ENCODE measurements around the gene C18orf32.
"Not testable (repeated sequence)": the region's sequence is repeated elsewhere in the genome, so short reads cannot be mapped to it uniquely, and the experiment has no call there.

C18orf32 gene

DNA sequence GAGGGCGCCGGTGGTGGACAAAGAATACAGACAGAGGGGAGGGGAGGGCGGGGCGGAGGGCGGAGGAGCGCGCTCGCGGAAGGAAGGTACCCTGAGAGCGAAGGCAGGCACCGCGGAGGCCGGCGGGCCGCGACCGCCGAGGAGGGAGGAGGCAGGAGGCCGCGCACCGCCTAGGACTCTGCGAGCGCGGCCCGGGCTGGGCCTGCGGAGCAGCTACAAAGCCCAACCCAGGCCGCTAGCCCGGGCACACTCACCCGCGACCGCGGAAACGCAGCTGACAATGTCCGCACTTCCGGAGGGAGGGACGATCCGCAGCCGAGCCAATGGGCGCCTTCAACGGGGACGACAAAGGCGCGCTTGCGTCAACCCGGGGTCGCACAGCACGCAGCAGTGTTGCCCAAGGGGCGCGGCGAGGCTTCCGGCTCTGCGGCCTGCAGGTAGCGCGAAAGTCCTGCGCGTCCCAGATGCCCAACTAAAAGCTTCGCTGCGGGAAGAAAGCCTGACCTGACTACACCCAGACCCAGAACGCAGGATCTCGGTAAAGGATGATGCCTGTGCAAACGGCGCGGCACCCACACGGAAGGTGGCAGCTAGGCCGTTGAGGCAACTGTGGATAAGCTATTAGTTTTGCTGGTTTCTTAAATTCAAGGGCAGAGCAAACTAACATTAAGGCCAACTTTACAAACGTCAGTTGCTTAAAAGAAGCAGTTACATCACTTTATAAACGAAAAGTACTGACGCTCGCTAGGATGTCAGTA, at the start of gene C18orf32:
TSS of gene C18orf32 (minus strand) at position 282 of the 758 bp plus-strand sequence. CDS start 3,486 bp downstream, outside the sequence.
- DNase-seq: peak; percentile 90

GRCh38 chr18:49534846-49535601, 48.0 kb upstream of the C18orf32 start:
- no peak for DNase-seq

DNA sequence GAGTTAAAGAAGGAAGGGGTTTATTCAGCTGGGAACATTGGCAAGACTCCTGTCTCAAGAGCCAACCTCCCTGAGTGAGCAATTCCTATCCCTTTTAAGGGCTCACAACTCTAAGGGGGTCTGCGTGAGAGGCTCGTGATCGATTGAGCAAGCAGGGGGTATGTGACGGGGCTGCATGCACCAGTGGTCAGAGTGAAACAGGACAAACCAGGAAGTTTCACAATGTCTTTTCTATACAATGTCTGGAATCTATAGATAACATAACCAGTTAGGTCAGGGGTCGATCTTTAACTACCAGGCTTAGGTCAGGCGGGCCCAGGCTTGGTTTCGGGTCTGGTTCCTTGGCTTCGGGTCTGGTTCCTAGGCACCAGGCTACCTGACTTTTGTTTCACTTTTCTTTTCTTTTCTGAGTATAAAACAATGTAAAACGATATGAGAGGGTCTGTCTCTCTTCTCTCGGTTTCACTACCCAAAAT, 44.7 kb upstream of the C18orf32 start:
- no peak for DNase-seq

GRCh38 chr18:49529596-49529995, 42.6 kb upstream of the C18orf32 start:
- DNase-seq: no peak

DNA sequence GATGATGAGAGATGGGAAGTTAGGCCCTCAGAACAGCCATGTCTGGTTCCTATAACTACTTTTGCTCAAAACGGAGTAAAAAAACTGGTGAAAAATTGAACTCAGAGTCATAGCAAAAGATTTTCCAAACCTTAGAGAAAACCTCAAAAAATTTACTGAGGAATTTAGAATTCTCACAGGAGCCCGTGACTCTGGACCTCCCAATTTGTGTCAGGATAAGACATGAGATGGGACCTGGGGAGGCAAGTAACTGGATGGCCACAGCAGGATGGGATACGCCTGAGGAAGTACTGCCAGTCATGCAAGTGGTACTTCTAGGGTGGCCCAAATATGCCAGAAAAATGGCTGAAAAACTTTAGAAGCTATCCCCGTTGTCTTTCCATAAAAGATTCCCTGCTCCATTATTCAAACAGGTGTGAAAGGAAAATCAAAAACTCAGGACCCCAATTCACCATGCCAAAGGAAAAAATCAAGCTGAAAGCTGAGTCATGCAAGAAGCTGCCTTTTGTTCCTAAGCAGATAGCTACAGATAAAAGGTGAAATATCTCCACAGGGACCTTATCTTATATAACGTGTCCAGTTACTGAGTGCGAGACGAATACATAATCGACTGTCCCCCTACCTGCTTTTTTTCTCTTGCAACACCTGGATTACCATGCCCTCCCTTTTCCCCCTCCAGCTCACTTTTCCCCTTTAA, 40.7 kb upstream of the C18orf32 start:
- no peak for DNase-seq

- DNase-seq: no peak
These were observed 38.9 kb upstream of the C18orf32 start for GRCh38 chr18:49525981-49526380.

DNA sequence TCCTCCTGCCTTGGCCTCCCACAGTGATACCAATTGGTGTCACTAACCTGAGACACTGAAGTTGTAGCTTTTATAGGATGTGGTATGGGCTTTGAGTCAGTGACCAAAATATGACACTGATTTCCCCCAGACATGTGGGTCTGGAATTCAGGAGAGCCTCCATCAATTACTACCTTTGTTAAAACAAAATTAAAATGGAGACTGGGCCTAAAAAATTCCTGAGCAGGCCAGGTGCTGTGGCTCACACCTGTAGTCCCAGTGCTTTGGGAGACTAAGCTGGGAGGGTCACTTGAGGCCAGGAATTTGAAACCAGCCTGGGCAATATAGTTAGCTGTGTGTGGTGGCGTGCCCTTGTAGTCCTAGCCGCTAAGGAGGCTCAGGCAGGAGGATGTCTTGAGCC, 37.9 kb upstream of the C18orf32 start:
- no peak for DNase-seq

GRCh38 chr18:49524349-49524748, 37.3 kb upstream of the C18orf32 start:
- no peak for DNase-seq

- not testable (repeated sequence) for DNase-seq
These were observed 36.6 kb upstream of the C18orf32 start for GRCh38 chr18:49523580-49524093.

DNA sequence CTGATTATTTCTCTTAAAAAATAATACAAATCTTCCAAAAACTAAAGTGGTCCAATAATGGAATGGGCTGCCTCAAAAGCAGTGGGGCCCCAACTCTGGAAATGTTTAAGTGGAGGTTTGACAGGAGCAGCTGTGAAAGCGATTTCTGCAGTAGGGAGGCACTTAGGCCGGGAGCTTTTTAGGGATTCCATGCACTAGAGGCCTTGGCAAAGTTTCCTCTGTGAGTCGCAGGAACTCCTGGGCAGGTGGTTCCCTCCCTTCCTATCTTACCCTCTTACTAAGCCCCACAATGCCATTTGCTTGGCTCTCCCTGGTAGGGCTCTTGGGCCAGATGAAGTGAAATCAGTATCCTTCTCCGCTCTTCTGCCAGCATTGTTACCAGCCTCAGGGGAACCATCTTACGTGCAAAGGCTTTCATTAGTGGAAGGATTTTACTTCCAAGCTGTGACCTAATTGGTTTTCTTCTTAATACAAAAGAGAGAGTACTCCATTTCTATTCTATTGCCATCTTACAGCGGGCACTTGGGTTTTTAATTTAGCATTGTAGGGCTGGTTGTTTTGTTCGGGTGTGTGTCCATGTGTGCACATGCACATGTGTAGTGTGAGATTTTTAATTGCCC, 34.3 kb upstream of the C18orf32 start:
- peak; percentile 48 for DNase-seq

GRCh38 chr18:49520661-49521145, 33.7 kb upstream of the C18orf32 start:
- DNase-seq: no peak

DNA sequence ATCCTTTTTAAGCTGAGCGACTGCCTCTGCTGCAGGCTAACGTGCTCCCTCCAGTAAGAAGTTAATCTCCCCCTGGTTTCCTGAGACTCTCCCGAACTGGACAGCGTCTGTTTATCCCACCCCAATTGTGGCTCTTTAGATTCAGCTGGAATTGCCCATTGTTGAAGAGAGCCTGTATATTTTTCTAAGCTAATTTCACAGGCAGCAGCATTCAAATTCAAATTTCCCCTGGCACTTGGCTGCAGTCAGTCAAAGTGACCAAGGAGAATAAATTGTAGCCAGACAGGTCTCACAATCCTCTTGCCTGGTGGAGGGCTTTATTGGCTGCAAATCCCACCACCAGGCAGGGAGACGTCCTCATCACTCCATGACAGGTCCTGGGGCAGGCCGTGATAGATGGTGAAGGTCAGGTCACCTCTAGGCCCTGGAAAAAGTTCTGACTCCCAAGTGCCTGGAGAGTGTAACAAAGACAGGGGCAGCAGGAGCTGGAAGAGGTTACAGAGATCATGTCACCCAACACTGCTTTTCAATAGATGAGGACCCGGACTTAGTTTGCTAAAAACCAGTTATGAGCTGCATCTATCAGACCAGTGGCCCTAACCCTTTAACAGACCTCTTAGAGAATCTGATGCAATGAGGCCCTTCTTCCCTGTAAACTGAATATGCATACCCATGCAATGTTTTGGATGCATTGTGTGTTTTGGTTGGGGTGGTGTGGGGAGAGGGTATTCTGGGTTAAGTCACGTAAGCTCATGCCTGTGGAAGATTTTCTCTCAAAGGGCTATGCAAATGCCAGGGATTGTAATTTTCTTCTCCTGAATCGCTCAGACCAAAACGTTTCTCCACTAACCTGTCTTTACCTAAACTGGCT, 32.3 kb upstream of the C18orf32 start:
- DNase-seq: no peak

DNA sequence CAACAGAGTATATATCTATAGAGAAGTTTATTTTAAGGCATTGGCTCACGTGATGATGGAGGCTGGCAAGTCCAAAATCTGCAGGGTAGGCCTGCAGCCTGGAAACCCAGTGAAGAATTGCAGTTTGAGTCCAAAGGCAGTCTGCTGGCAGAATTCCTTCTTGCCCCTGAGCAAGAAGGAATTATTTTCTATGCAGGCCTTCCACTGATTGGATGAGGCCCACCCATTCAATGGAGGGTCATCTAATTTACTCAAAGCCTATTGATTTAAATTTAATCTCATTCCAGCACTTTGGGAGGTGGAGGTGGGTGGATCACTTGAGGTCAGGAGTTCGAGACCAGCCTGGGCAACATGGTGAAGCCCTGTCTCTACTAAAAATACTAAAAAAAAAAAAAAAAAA, 30.4 kb upstream of the C18orf32 start:
- no peak for DNase-seq

GRCh38 chr18:49515516-49515915, 28.5 kb upstream of the C18orf32 start:
- DNase-seq: no peak

DNA sequence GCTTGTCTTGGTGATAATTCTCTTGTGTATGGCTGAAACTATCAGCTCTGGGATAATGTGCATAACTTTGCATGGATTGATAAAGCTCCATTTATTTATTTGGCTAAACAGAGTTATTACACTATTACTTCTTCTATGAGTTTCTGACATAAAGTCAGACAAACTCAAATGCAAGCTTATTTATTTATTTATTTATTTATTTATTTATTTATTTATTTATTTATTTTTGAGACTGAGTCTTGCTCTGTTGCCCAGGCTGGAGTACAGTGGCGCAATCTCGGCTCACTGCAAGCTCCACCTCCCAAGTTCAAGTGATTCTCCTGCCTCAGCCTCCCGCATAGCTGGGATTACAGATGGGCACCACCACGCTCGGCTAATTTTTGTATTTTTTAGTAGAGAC, 28.0 kb upstream of the C18orf32 start:
- not testable (repeated sequence) for DNase-seq

DNA sequence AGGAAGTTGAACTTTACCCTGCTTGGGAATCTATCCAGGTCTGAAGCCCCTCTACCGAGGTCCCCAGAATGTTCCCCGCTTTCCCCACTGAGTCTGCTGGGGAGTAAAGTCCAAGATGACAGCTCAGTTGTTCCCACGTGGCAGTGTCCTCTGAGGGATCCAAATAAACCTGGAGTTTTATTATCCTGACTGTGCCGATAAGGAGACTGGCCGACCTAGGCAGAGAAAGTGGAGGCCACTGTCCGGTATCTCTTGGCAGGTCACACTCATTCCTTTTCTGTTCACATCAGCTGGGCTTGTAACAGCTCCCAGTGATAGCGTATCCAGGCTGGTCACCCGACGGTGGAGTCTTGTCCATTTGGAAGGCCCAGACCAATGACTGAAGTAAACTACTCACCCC, 27.5 kb upstream of the C18orf32 start:
- no peak for DNase-seq

DNA sequence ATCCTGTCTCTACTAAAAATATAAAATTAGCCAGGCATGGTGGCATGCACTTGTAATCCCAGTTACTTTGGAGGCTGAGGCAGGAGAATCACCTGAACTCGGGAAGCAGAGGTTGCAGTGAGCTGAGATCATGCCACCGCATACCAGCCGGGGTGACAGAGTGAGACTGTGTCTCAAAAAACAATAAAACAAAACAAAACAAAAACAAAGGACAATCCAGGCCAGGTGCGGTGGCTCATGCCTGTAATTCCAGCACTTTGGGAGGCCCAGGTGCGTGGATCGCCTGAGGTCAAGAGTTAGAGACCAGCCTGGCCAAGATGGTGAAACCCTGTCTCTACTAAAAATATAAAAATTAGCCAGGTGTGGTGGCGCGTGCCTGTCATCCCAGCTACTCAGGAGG, 25.8 kb upstream of the C18orf32 start:
- not testable (repeated sequence) for DNase-seq

- peak; percentile 27 for DNase-seq
These were observed 23.5 kb upstream of the C18orf32 start for GRCh38 chr18:49510393-49511115.

DNA sequence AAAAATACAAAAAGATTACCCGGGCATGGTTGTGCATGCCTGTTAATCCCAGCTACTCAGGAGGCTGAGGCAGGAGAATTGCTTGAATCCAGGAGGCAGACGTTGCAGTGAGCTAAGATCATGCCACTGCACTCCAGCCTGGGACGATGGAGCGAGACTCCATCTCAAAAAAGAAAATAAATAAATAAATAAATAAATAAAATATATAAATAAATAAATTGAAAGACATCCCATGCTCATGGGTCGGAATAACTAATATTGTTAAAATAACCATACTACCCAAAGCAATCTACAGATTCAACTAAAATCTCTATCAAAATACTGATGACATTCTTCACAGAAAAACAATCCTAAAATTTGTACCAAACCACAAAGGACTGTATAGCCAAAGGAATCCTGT, 19.4 kb upstream of the C18orf32 start:
- DNase-seq: not testable (repeated sequence)

- no peak for DNase-seq
These were observed 16.9 kb upstream of the C18orf32 start for GRCh38 chr18:49503931-49504330.
